ENCODE measurements around the gene PLEKHO1. TPM values are rescaled to one million over a fixed set of nuclear protein-coding genes. Genes with fewer than 3 reads are reported as not detected.

PLEKHO1 gene
- total RNA-seq, 4 donors from 2014 or later: 16.5 to 68.6 (median 32.8) TPM

- ATAC-seq (ENCODE audit: low FRiP score) (no peak), DNase-seq (ENCODE audit: low spot score) (no peak)
- TF ChIP-seq CTCF (IDR thresholded peaks at IDR 0.05): no peak
Observed at GRCh38 chr1:150156868-150157603, 7.3 kb downstream of the PLEKHO1 start.

GRCh38 chr1:150159550-150159949 lies 9.8 kb downstream of the PLEKHO1 start:
- no peak for DNase-seq (ENCODE audit: low spot score)
- ATAC-seq (ENCODE audit: low FRiP score): no peak
- no peak for TF ChIP-seq CTCF (IDR thresholded peaks at IDR 0.05)

- DNase-seq (ENCODE audit: low spot score) (no peak), ATAC-seq (ENCODE audit: low FRiP score) (no peak)
- no peak for TF ChIP-seq CTCF (IDR thresholded peaks at IDR 0.05)
Observed at GRCh38 chr1:150160964-150161621, 11.4 kb downstream of the PLEKHO1 start.

- DNase-seq (ENCODE audit: low spot score): no peak
- no peak for ATAC-seq (ENCODE audit: low FRiP score)
- no peak for TF ChIP-seq CTCF (IDR thresholded peaks at IDR 0.05)
Observed at GRCh38 chr1:150161747-150162581, 12.2 kb downstream of the PLEKHO1 start.

GRCh38 chr1:150162582-150162861 lies 12.8 kb downstream of the PLEKHO1 start:
- no peak for ATAC-seq (ENCODE audit: low FRiP score)

More at GRCh38 chr1:150162582-150162861, 12.8 kb downstream of the PLEKHO1 start:
- no peak for DNase-seq (ENCODE audit: low spot score)
- TF ChIP-seq CTCF (IDR thresholded peaks at IDR 0.05): no peak

All from omental fat pad (tissue), 4 donors.